ENCODE data around the gene SYS1.
"Not testable (repeated sequence)": the region's sequence is repeated elsewhere in the genome, so short reads cannot be mapped to it uniquely, and the experiment has no call there.

The SYS1 gene

DNA sequence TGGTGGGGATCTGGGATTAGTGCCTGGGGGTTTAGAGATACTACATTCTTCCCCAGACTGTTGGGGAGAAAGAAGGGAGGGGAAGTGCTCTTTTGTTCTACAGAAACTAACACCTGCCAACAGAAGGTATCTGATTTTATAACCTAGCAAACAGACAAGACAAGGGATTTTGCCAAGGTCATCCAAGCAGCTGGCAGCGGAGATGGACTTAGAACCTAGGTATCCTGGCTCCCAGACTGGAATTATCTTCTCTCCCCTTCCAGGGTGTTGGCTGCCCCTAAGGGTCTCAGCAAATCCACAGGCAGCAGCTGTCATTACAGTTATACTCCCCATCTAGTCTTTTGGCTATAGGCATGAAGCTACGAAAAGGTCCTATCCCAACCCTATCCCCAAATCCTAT lies 23.2 kb upstream of the SYS1 start:
- no peak for DNase-seq (ENCODE audit: low spot score)

GRCh38 chr20:45340236-45340847 lies 22.6 kb upstream of the SYS1 start:
- no peak for DNase-seq (ENCODE audit: low spot score)

- no peak for DNase-seq (ENCODE audit: low spot score)
These were observed 22.0 kb upstream of the SYS1 start for GRCh38 chr20:45340951-45341350.

DNA sequence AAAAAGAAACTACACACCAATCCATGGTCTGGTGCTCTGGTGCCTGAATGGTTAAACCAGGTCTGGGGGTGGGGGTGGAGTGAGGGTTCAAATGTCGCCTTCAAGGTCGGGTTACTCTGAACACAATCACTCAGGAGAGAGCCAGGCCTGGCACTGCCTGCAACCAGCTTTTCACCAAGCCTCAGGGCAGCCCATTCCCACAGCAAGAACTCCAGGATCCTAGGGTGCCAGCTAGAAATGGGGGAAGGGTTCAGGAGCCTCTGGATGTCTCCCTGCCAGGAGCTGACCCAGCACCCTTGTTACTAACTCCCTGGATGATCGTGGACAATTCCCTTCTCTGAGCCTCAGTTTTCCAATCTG lies 21.4 kb upstream of the SYS1 start:
- DNase-seq (ENCODE audit: low spot score), result no peak

DNA sequence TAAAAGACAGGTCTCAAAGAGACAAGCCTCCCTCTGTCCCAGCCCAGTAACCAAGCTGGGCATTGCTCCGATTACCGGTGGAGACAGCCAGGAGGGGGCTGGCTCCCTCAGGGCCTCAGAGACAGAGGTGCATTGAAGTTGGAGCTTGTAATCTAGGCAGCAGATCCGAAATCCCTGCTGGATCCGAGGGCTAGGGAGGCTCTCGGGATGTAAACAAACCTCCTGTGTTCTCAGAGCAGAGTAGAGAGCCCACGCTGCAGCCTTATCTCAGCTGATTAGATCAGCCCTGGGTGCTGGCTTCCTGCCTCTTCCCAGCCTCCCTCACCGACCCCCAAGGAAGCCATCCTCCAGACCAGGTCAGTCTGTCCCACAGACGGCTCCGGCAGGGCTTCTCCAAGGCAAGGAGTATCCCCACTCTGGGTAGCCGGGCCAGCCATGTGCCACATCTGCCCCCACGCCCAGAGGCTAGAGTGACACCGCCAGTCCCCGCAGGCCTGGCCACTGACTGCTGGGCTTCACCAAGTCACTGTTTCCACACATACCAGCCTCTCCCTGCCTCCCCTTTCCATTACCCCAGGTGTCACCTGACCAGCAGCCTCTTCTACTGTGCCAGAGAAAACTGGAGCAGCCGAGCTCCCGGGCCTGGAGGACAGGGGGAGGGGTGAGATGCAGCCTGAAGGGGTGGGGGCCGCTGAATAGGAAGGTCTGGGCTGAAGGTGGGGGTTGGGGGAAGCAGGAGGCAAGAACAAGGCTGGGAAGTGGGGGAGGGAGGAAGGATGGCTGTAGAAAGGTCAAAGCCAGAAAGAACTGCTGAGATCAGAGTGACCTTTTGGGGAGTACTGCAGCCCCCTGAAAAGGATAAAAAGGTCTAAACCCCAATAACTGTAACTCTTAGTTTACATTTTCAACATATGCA lies 20.8 kb upstream of the SYS1 start:
- no peak for DNase-seq (ENCODE audit: low spot score)

- no peak for DNase-seq (ENCODE audit: low spot score)
These were observed 20.0 kb upstream of the SYS1 start for GRCh38 chr20:45342855-45343531.

- DNase-seq (ENCODE audit: low spot score), result no peak
These were observed 19.3 kb upstream of the SYS1 start for GRCh38 chr20:45343532-45344167.

DNA sequence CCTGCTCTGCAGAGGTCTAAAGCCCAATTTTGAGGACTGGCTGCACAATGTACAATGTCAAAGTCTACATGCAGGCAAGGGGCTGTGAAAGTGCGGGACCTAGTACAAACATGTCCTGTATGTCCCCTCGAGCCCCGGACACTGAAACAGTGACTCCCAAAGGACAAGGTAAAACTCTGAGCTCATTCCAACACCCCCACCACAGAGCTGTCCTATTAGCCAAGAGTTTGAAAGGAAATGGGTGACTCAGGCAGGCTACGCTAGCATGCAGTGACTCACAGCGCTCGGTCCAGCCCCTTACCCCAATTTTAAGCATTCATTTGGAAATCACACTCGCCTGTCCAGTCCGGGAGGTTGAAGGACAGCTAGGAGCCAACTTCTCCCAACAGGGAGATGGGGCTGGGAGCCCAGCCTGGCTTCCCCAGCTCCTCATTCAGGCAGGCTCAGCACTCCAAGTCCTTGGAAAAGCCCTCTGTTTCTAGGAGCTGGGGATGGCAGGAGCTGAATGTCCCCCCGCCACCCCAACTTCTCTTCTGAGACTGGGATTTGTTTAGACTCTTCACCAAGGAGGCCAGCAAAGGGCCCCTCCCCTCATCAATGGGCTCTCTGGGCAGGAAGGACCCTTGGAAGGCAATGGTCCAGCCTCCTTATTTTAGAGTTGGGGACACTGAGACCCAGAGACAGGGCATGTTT lies 18.6 kb upstream of the SYS1 start:
- peak; percentile 85 for DNase-seq (ENCODE audit: low spot score)

DNA sequence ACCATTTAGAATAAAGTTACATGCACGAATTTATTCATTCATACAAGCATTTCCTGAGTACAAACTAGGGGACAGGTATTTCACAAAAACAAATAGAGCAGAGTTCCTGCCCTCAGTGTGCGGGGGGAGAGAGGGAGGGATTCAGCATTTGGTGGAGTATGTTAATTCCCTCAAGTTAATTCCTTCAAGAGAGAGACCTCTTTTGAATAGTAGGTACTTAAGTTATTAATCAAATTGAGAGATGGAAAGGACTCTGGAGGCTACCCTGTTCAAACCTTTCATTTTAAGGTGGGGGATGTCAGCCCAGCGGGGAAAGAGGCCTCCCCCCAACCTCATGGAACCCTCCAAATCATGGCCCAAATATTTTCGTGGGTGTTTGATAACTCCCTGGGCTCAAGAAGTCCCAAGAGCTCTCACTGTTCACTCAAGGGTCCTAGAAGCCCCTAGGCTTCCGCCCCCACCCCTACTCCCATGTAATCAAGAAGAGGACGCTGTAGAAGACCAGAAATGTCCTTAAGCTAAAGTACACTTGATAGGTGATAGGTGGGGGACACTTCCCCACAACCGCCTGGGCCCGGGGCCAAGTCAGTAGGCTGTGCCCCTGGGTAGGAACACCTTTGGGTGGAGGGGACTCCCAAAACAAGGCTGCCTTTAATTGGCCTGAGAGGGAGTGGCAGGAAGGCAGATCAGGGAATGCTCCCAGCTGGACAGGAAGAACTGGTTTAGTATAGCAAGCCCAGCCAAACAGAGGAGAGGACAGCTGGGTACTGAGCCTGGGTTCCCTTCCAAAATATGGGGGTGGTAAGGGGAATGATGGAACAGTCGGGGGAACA lies 17.6 kb upstream of the SYS1 start:
- DNase-seq (ENCODE audit: low spot score), result no peak

GRCh38 chr20:45346291-45346718 lies 16.7 kb upstream of the SYS1 start:
- no peak for DNase-seq (ENCODE audit: low spot score)

- no peak for DNase-seq (ENCODE audit: low spot score)
These were observed 16.1 kb upstream of the SYS1 start for GRCh38 chr20:45346851-45347250.

DNA sequence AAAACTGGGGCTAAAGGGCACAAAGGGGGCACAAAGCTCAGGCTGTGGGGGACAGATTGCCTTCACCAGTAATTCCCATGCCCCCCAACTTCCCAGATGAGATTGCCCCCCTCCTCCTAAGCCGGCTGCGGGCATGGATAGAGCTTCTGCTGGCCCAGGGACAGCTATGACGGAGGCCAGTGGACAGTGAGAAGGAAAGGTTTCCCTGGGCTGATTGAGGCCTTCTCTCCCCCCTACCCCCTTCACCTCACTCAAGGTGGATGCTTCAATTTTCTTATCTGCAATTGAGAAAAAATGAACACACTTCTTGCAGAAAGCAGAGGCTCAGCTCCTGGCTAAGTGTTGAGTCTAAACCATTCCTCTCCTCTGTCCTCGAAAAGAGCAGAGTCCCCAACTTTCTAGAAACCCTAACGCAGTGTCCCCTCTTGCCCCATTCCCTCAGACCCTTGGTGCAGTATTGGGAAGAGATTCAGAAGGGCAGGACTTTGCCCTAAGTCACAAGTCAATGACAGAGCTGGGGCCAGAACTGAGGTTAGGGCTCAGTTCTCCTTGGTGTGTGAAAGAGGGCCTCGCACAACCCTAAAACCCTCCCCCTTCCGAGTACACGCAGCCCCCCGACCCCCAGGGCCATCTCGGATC lies 15.5 kb upstream of the SYS1 start:
- DNase-seq (ENCODE audit: low spot score), result no peak

DNA sequence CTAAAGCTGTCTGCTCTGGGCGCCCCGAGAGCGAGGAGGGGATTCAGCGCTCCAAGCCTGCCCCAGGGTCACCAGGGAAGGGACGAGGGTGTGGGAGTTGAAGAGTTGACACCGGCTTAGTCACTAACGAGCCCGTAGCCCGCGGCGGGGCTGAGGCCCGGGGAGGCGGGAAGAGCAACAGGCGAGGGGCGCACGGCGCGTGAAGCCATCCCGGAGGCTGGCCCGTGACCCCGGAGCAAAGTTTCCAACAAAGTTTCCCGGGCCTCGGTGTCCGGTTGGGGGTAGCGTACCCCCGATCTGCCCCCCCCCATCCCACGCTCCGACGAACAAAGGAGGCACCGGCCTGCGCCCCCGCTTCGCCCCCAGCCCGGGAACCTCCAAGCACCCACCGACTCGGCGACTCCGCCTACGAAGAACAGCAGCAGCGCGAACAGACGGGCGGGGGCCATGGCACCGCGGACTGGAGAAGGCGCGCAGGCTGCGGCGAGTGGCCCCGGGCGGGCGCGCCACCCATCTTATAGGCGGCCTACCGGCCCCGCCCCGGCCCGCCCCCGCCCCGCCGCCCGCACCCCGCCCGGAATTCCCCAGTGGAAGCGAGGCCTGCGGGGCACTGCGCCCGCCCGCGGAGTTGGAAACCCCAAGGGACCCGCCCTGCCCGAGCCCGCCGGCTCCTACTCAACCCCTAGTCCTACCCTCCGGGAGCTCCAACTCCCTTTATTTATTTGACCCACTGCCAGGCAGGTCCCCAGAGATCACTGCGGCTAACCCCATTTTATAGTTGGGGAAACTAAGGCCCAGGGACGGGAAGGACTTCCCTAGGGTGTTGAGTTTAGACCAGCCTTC lies 14.8 kb upstream of the SYS1 start, which contains the start of gene SDC4:
SDC4 (minus strand) TSS at position 489 of the 843 bp plus-strand sequence; CDS start at position 449, 40 bp downstream.
- DNase-seq (ENCODE audit: low spot score), result peak; percentile 81

- no peak for DNase-seq (ENCODE audit: low spot score)
These were observed 12.7 kb upstream of the SYS1 start for GRCh38 chr20:45350217-45350616.

DNA sequence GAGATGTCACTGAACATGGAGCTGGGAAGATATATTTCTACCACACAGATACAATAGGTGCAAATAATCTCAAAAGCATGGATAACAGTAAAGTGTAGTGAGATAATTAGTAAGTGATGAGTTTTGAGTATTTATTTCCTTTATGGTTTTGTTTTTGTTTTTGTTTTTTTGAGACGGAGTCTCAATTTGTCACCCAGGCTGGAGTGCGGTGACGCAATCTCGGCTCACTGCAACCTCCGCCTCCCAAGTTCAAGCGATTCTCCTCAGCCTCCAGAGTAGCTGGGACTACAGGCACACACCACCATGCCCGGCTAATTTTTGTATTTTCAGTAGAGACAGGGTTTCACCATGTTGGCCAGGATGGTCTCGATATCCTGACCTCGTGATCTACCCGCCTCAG lies 12.2 kb upstream of the SYS1 start:
- not testable (repeated sequence) for DNase-seq (ENCODE audit: low spot score)

DNA sequence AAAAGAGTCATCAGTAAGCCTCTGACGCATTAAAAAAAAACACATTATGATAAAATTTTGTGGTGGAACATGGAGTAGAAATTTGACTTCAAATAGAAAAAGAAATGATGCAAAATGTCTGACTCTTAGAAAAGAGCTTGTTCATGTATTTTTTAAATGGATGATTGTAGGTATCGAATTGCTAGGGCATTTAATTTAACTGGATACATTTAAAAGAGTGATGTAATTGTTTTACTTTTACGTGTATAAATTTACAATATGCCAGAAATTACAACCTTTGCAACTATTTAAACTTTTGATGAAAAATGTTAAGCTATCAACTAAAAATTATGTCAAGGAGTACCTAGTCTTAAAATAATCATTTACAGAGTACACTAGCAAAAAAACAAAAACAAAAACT lies 10.2 kb upstream of the SYS1 start:
- no peak for DNase-seq (ENCODE audit: low spot score)

- no peak for DNase-seq (ENCODE audit: low spot score)
These were observed 9.2 kb upstream of the SYS1 start for GRCh38 chr20:45353746-45354145.

GRCh38 chr20:45354423-45355208 lies 8.3 kb upstream of the SYS1 start:
- DNase-seq (ENCODE audit: low spot score), result no peak

Measured in hepatic stellate cell (primary cell).